ENCODE results near the gene TEPSIN. TPM values are rescaled to one million over a fixed set of nuclear protein-coding genes. Genes with fewer than 3 reads are reported as not detected.
A peak's percentile ranks its signal among the peaks of the same experiment; 100 is the strongest.

The TEPSIN gene
- total and polyA plus RNA-seq, 9 donors = 8.9 to 19.3 (median 13.8) TPM

DNA sequence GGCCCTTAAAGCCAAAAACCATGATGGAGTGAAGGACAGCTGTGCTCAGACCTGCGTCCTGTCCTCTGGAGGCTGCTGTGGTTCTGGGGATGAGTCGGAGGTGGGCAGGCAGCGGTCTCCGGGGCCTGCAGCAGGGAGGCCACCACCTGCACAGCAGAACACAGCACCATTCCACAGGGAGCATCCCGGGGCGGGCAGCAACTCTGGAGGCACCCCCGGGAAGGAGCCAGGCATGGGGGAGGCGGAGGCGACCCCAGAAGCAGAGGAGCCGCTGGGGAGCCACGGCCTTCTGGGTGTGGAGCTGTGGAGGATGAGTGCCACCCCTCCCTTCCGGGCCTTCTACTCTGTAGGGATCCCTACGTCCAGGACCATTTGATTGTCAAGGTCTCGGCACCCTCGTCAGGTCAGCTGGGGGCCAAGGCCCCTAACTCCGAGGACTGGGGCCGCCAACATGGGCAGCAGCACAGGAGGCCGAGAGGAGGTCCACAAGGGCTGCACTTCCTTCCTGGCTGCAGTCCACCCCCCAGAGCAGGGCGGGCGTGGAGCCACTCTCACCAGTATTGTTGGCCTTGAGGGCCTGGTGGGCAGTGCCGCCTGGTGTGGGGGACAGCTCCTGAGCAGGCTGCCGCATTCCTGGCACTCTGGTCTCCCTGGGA, 39.9 kb downstream of the TEPSIN start:
- Histone ChIP-seq H3K27me3 (ENCODE audit: control insufficient read depth, insufficient read depth, low read length) (no peaks in the 10 kb centered on the region), H3K9me3 (replicated peaks; ENCODE audit: control insufficient read depth, low read depth, low read length) (no peaks in the 10 kb centered on the region), H3K36me3 (ENCODE audit: control insufficient read depth, insufficient read depth, low read length) (peaks cover 49% of the 10 kb centered on the region), H3K27ac (ENCODE audit: low read length) (no peak overlapping the region), H3K4me3 (ENCODE audit: low read length) (no peak overlapping the region), H3K4me1 (ENCODE audit: control insufficient read depth, insufficient read depth, low read length) (peaks cover 29% of the 10 kb centered on the region)
- no peak for DNase-seq
- 77% methylated on average over 14 of the region's 22 CpGs for WGBS (ENCODE audit: insufficient coverage)

GRCh38 chr17:81197831-81198490, 40.9 kb downstream of the TEPSIN start:
- Histone ChIP-seq H3K36me3 (ENCODE audit: control insufficient read depth, insufficient read depth, low read length) (peaks cover 47% of the 10 kb centered on the region), H3K4me1 (ENCODE audit: control insufficient read depth, insufficient read depth, low read length) (peaks cover 35% of the 10 kb centered on the region), H3K27ac (ENCODE audit: low read length) (no peak overlapping the region), H3K9me3 (replicated peaks; ENCODE audit: control insufficient read depth, low read depth, low read length) (no peaks in the 10 kb centered on the region), H3K4me3 (ENCODE audit: low read length) (no peak overlapping the region), H3K27me3 (ENCODE audit: control insufficient read depth, insufficient read depth, low read length) (no peaks in the 10 kb centered on the region)
- WGBS (ENCODE audit: insufficient coverage) = 78% methylated on average over 14 of the region's 21 CpGs
- DNase-seq = no peak

- H3K36me3 ChIP-seq (ENCODE audit: control insufficient read depth, insufficient read depth, low read length) = peaks cover 46% of the 10 kb centered on the region
- no peaks in the 10 kb centered on the region for H3K27me3 ChIP-seq (ENCODE audit: control insufficient read depth, insufficient read depth, low read length)
- no peak overlapping the region for H3K4me3 ChIP-seq (ENCODE audit: low read length)
- no peak overlapping the region for H3K27ac ChIP-seq (ENCODE audit: low read length)
- H3K9me3 ChIP-seq (replicated peaks; ENCODE audit: control insufficient read depth, low read depth, low read length) = no peaks in the 10 kb centered on the region
- no peak for DNase-seq
- 67% methylated on average over 12 of the region's 14 CpGs for WGBS (ENCODE audit: insufficient coverage)
- peaks cover 35% of the 10 kb centered on the region for H3K4me1 ChIP-seq (ENCODE audit: control insufficient read depth, insufficient read depth, low read length)
These were observed 41.5 kb downstream of the TEPSIN start for GRCh38 chr17:81197409-81197795.

DNA sequence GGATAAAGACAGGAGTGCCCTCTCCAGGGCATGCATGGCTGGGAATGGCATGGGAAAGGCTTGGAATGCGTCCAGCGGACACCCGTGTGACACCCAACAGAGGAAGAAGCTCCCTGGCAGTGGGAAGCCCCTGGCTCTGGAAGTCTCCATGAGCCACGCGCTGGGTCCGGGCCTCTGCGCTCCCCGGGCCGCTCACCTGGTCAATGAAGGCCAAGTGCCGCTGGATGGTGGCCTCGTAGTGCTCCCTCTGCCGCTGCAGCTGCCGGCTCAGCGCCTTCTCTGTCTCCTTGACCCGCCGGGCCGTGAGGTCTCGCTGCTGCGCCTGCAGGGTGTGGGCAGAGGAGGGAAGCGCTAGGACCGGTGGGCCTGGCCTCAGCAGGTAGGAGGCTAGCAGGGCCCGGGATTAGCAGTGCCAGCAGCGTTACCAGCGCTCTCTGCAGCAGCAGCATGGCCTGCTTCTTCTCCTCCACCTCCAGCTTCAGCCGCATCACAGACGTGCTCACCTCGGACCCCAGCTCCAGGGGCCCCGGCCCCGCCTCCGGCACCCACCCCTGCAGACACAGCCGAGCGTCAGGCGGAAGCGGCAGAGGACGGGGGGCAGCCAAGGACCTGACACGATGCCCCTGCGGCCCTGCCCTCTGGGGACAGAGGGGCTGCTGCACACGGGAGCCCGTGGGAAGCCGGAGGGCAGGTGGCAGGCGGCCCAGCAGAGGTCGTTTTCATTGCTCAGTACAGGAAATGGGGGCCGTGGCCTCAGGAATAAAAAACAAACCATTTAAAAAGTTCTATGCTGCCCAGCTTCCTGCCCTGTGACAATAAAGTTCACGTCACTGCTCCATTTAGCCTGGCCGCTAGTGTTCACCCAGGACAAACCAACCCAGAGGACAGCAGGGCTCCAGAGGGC, 42.1 kb downstream of the TEPSIN start:
- peaks cover 48% of the 10 kb centered on the region for H3K36me3 ChIP-seq (ENCODE audit: control insufficient read depth, insufficient read depth, low read length)
- no peak overlapping the region for H3K27ac ChIP-seq (ENCODE audit: low read length)
- 86% methylated on average over 37 of the region's 45 CpGs for WGBS (ENCODE audit: insufficient coverage)

DNA sequence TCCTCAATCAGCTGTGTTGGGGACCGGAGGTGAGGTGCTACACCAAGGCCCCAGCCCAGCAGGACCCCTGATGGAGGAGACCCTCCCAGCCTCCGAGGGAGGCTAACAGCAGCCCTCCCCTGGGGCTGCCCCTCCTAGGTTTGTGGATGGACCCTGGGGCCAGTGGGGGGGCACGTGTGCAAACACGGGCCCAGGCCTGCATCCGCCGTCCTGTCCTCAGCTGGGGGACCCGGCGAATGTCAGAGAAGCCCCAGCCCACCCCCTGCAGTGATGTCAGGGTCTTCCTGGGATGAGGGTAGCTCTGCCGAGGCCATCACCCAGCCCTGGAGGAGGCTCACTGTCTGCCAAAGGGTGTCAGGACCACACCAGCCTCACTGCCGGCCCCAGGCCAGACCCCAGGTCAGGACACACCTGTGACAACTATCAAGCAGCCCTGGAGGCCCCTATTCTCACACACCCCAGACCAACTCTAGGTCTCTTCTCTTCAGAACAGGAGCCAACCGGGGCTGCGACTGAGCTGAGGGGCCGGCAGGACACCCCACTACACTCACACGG, 42.8 kb downstream of the TEPSIN start:
- H3K4me3 ChIP-seq (ENCODE audit: low read length) = no peak overlapping the region
- WGBS (ENCODE audit: insufficient coverage) = 89% methylated on average over 8 of the region's 14 CpGs
- no peak for DNase-seq
- no peaks in the 10 kb centered on the region for H3K9me3 ChIP-seq (replicated peaks; ENCODE audit: control insufficient read depth, low read depth, low read length)
- H3K36me3 ChIP-seq (ENCODE audit: control insufficient read depth, insufficient read depth, low read length) = peaks cover 52% of the 10 kb centered on the region
- peaks cover 35% of the 10 kb centered on the region for H3K4me1 ChIP-seq (ENCODE audit: control insufficient read depth, insufficient read depth, low read length)
- H3K27me3 ChIP-seq (ENCODE audit: control insufficient read depth, insufficient read depth, low read length) = no peaks in the 10 kb centered on the region
- H3K27ac ChIP-seq (ENCODE audit: low read length) = no peak overlapping the region

More for the DNA sequence above, 42.1 kb downstream of the TEPSIN start:
- Histone ChIP-seq H3K4me3 (ENCODE audit: low read length) (no peak overlapping the region), H3K27me3 (ENCODE audit: control insufficient read depth, insufficient read depth, low read length) (no peaks in the 10 kb centered on the region), H3K9me3 (replicated peaks; ENCODE audit: control insufficient read depth, low read depth, low read length) (no peaks in the 10 kb centered on the region), H3K4me1 (ENCODE audit: control insufficient read depth, insufficient read depth, low read length) (peaks cover 35% of the 10 kb centered on the region)
- no peak for DNase-seq

- H3K36me3 ChIP-seq (ENCODE audit: control insufficient read depth, insufficient read depth, low read length) = peaks cover 57% of the 10 kb centered on the region
- no peak overlapping the region for H3K27ac ChIP-seq (ENCODE audit: low read length)
- no peak for DNase-seq
- H3K4me3 ChIP-seq (ENCODE audit: low read length) = no peak overlapping the region
- 87% methylated on average over 34 of the region's 37 CpGs for WGBS (ENCODE audit: insufficient coverage)
- H3K9me3 ChIP-seq (replicated peaks; ENCODE audit: control insufficient read depth, low read depth, low read length) = no peaks in the 10 kb centered on the region
- H3K4me1 ChIP-seq (ENCODE audit: control insufficient read depth, insufficient read depth, low read length) = peaks cover 32% of the 10 kb centered on the region
- no peaks in the 10 kb centered on the region for H3K27me3 ChIP-seq (ENCODE audit: control insufficient read depth, insufficient read depth, low read length)
These were observed 43.6 kb downstream of the TEPSIN start for GRCh38 chr17:81194941-81195901.

- no peak for DNase-seq
- H3K27ac ChIP-seq (ENCODE audit: low read length) = no peak overlapping the region
- H3K9me3 ChIP-seq (replicated peaks; ENCODE audit: control insufficient read depth, low read depth, low read length) = no peaks in the 10 kb centered on the region
- no peaks in the 10 kb centered on the region for H3K27me3 ChIP-seq (ENCODE audit: control insufficient read depth, insufficient read depth, low read length)
- H3K36me3 ChIP-seq (ENCODE audit: control insufficient read depth, insufficient read depth, low read length) = peaks cover 63% of the 10 kb centered on the region
- peaks cover 32% of the 10 kb centered on the region for H3K4me1 ChIP-seq (ENCODE audit: control insufficient read depth, insufficient read depth, low read length)
- H3K4me3 ChIP-seq (ENCODE audit: low read length) = no peak overlapping the region
- 86% methylated on average over 18 of the region's 21 CpGs for WGBS (ENCODE audit: insufficient coverage)
These were observed 44.6 kb downstream of the TEPSIN start for GRCh38 chr17:81194225-81194760.

DNA sequence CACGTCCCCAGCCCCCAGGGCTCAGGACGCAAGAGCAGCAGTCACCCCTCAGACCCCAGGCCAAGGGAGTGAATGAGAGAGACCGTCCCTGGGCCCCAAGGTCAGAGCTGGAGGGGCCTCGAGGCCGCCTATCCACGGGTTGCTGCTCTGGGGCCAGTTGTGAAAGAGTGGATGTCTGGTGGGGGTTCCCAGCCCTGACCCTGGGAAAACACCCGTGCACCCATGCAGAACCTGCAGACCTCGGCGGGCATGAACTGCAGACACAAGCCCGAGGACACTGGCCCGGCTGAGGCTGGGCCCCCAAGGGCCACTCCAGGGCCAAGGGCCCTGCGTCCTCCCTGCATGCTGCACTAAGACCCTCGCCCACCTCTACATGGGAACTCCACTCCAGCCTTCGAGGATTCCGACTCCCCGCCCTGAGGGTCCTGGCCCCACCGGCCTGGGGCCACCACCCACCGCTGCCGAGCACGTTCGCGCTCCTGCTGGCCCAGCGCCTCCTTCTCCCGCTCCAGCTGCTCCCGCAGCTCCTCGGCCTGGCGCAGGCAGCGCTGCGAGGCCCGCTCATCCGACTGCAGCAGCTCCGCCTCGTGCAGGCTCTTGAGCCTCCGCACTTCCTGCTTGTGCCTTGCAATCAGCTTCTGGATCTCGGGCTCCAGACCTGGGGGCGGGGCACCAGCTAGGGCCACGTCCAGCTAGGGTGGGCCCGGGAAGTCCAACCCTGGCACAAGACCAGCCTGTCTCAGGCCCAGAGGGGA, 45.2 kb downstream of the TEPSIN start:
- H3K36me3 ChIP-seq (ENCODE audit: control insufficient read depth, insufficient read depth, low read length) = peaks cover 64% of the 10 kb centered on the region
- no peak overlapping the region for H3K27ac ChIP-seq (ENCODE audit: low read length)
- DNase-seq = peak; percentile 69
- H3K27me3 ChIP-seq (ENCODE audit: control insufficient read depth, insufficient read depth, low read length) = no peaks in the 10 kb centered on the region
- WGBS (ENCODE audit: insufficient coverage) = 63% methylated on average over 35 of the region's 38 CpGs
- no peaks in the 10 kb centered on the region for H3K9me3 ChIP-seq (replicated peaks; ENCODE audit: control insufficient read depth, low read depth, low read length)
- no peak overlapping the region for H3K4me3 ChIP-seq (ENCODE audit: low read length)
- H3K4me1 ChIP-seq (ENCODE audit: control insufficient read depth, insufficient read depth, low read length) = peaks cover 26% of the 10 kb centered on the region

DNA sequence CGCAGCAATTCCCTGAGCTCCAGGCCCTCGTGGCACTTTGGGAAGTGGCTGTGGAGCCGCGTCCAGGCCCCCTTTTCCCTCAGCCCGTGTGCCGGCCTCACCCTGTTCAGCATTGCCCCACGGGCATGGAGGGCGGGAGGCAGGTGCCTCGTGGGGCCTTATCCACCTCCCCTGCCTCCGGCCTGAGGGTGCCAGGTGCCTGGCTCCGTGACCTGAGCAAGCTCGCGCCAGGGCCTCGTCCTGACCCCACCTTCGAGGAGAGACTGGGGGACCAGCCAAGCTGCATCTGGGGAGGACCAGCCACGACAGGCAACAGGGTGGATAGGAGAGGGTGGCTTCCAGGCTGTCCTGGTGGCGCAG, 45.8 kb downstream of the TEPSIN start:
- H3K4me1 ChIP-seq (ENCODE audit: control insufficient read depth, insufficient read depth, low read length) = peaks cover 20% of the 10 kb centered on the region
- no peaks in the 10 kb centered on the region for H3K9me3 ChIP-seq (replicated peaks; ENCODE audit: control insufficient read depth, low read depth, low read length)
- no peaks in the 10 kb centered on the region for H3K27me3 ChIP-seq (ENCODE audit: control insufficient read depth, insufficient read depth, low read length)
- 89% methylated on average over 17 of the region's 17 CpGs for WGBS (ENCODE audit: insufficient coverage)
- no peak overlapping the region for H3K4me3 ChIP-seq (ENCODE audit: low read length)
- peaks cover 64% of the 10 kb centered on the region for H3K36me3 ChIP-seq (ENCODE audit: control insufficient read depth, insufficient read depth, low read length)
- H3K27ac ChIP-seq (ENCODE audit: low read length) = no peak overlapping the region
- no peak for DNase-seq

Data from muscle of leg (tissue), 11 donors.